A673 (cell line): ENCODE measurements around the gene NPSR1.

Experiments used
- EZH2 ChIP-seq: fragments of 200-600 bp; sonication (generic); IDR thresholded peaks from 2 replicates; pipeline ENCODE4 v1.6.1; 2017; ENCODE audit warnings: borderline replicate concordance, low read depth, mild to moderate bottlenecking, mixed read lengths, antibody characterized with exemption, low read length; ENCODE audit not compliant: poor library complexity, severe bottlenecking
- TF ChIP-seq, protein P1 (sequence below): fragments of 300-800, 200-600 bp; sonication (generic); conservative IDR thresholded peaks from 2 replicates; pipeline ENCODE4 v1.5.1; 2017; ENCODE audit warnings: low read depth, mild to moderate bottlenecking, antibody characterized with exemption, low read length, moderate library complexity, mixed read lengths

- TF ChIP-seq, protein P1, sequence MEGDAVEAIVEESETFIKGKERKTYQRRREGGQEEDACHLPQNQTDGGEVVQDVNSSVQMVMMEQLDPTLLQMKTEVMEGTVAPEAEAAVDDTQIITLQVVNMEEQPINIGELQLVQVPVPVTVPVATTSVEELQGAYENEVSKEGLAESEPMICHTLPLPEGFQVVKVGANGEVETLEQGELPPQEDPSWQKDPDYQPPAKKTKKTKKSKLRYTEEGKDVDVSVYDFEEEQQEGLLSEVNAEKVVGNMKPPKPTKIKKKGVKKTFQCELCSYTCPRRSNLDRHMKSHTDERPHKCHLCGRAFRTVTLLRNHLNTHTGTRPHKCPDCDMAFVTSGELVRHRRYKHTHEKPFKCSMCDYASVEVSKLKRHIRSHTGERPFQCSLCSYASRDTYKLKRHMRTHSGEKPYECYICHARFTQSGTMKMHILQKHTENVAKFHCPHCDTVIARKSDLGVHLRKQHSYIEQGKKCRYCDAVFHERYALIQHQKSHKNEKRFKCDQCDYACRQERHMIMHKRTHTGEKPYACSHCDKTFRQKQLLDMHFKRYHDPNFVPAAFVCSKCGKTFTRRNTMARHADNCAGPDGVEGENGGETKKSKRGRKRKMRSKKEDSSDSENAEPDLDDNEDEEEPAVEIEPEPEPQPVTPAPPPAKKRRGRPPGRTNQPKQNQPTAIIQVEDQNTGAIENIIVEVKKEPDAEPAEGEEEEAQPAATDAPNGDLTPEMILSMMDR, result no peak
- no peak for TF ChIP-seq EZH2
Measured at GRCh38 chr7:34728156-34728555, 70.1 kb downstream of the NPSR1 start.
